HG03025 (cell line): ENCODE data around the gene EIF3L.
A peak's percentile ranks its signal among the peaks of the same experiment; 100 is the strongest.
"Not testable (repeated sequence)": the region's sequence is repeated elsewhere in the genome, so short reads cannot be mapped to it uniquely, and the experiment has no call there.

Experiments used
- ATAC-seq: cut with Tn5 transposase; IDR thresholded peaks from one replicate; pipeline ENCODE4 v1.9.1; 2021; ENCODE audit warnings: mild to moderate bottlenecking, moderate library complexity; ENCODE audit not compliant: unreplicated experiment, low FRiP score

Gene EIF3L

DNA sequence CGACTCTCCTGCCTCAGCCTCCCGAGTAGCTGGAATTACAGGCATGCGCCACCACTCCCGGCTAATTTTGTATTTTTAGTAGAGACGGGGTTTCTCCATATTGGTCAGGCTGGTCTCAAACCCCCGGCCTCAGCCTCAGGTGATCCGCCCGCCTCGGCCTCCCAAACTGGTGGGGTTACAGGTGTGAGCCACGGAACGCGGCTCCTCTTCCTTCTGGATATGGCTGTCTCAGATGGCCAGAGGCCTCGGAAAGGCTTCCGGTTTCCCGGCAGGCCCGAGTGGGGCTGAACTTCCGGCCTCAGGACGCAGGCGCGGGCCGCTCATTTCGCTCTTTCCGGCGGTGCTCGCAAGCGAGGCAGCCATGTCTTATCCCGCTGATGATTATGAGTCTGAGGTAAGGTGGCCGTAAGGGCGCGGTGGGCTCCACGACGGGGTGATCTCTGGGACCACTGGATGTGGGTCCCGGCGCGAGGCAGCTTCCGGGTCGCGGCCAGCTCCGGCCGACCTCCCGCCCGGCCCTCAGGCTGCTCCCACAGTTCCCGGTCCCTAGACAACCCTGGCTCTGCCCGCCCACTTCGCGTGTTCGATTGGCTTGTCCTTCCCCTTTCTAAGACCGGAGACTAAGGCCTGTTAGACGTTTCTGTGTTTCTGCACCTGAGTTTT lies at the start of gene EIF3L:
Gene EIF3L, plus strand, starts transcription at position 331 of the 663 bp plus-strand sequence. Its CDS starts 31 bp downstream, at position 362.
- peak; percentile 41 for ATAC-seq

DNA sequence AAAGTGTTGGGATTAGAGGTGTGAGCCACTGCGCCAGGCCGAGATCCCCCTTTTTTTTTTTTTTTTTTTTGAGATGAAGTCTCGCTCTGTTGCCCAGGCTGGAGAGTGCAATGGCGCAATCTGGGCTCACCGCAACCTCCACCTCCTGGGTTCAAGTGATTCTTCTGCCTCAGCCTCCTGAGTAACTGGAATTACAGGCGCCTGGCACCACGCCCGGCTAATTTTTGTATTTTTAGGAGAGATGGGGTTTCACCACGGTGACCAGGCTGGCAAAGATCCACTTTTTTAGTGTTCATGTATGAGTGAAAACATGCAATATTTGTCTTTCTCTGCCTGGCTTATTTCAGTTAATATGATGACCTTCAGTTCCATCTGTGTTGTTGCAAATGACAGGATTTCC lies 49.2 kb upstream of the EIF3L start:
- not testable (repeated sequence) for ATAC-seq

GRCh38 chr22:37801946-37802309 lies 47.3 kb upstream of the EIF3L start:
- no peak for ATAC-seq

GRCh38 chr22:37802310-37803194 lies 46.7 kb upstream of the EIF3L start:
- ATAC-seq: no peak

DNA sequence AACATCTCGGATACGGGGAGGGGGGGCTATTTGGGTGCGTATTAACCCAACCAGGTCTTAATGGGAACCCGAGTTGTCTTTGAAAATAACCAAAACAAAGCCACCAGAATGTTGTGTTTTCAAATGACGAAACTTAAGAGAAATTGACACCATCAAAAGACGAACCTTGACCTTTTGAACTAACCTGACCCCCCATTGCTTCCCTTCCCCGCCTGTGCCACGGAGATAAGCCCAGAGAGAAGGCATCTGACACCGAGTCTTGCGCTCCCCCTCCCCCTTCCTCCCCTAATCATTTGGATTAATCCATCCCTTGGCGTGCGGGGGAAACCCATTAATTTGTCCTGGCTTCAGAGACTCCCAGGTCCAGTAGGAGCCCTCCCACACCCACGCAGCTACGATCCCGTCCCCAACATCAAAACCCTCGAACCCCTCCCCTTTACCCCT lies 46.0 kb upstream of the EIF3L start:
- ATAC-seq: no peak

DNA sequence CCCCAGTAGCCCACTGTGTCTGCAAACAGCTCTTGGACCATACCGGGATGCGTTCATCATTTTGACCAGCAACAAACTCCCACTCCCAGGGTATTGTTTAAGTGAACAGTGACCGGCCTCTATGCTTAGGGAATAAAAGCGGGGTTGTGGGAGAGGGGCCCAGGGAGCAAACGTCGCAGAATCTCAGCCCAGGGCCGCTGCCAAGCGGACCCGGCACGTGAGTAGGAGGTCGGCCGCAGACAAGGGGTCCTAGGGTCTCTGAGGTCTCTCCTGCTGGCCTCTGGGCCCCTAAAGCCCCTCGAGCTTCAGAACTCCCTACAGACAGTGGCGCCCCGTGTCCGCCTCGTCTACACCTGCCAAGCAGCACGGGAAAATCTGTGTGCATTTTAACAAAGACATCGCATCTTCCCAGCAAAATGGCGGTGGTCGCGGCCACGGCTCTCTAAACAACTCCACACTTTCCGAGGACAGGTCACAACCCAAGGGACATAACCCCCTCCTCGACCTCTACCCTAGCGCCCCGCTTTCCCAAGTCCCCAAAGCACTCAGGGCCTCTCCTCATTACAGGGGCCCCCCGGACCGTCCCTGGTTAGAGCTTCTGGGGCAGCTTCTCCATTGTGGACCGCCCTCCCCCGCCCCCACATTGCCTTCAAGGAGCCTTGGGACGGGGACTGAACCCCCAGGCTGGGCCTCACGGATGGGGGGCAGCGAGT lies 45.4 kb upstream of the EIF3L start:
- ATAC-seq: no peak

- no peak for ATAC-seq
Measured at GRCh38 chr22:37804352-37804880, 44.8 kb upstream of the EIF3L start.

DNA sequence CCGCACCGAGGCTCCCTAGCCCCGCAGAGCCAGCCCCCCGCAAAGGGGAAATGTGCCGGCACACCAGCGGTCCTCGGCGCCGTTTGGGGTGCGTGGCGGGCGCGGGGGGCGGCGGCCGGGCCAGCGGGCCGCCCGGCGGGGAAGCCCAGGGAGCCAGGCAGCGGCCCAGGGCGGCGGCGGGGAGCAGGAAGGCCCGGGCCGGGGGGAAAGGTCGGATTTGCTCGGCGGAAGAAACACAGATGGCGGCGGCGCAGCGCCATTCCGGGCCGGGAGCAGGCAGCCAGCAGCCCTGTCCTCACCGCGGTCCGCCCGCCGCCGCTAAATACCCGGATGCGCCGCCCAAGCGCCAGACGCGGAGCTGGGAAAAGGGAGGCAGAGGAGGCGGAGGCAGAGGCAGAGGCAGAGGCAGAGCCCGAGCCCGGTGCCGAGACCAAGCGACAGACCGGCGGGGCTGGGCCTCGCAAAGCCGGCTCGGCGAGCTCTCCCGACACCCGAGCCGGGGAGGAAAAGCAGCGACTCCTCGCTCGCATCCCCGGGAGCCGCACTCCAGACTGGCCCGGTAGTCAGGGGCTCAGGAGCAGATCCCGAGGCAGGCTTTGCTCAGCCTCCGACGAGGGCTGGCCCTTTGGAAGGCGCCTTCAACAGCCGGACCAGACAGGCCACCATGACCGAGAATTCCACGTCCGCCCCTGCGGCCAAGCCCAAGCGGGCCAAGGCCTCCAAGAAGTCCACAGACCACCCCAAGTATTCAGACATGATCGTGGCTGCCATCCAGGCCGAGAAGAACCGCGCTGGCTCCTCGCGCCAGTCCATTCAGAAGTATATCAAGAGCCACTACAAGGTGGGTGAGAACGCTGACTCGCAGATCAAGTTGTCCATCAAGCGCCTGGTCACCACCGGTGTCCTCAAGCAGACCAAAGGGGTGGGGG lies 44.1 kb upstream of the EIF3L start:
- no peak for ATAC-seq

GRCh38 chr22:37805810-37806277 lies 43.4 kb upstream of the EIF3L start:
- no peak for ATAC-seq

- ATAC-seq: no peak
Measured at GRCh38 chr22:37806409-37807333, 42.5 kb upstream of the EIF3L start.

DNA sequence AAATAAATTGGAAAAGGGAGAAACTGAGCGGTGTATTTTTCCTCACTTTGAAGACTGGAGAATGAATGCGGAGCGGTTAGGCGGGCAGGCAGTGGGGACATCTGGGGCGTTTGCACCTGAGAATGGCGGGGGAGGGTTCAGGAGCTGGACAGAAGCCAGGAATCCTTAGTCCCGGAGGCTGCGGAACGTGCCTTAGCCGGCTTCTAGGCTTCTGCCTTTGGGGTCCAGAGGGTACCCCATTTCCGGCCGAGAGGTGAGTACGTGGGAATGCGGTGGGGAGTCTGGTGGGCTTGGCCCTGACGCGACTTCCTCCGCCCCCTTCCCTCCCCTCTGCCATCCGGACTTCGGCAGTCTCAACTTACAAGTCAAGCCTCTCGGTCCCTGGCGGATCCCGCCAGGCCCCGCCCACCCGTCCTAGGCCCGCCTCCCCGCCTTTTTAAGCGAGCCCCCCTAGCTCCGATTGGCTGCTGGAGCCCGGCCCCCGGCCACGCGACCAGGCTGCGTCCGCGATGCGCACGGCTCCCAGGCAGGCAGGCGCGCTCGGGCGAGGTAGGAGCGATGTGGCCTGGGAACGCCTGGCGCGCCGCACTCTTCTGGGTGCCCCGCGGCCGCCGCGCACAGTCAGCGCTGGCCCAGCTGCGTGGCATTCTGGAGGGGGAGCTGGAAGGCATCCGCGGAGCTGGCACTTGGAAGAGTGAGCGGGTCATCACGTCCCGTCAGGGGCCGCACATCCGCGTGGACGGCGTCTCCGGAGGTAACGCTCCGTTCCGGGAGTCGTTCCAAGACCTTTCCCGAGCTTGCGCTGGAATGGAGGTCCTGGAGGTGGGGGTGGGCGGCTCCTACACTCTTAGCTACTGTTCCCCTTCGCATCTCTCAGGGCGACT lies 41.6 kb upstream of the EIF3L start, which contains the start of gene GCAT:
Gene GCAT, plus strand, starts transcription at position 525 of the 884 bp plus-strand sequence. Its CDS starts 34 bp downstream, at position 559.
- ATAC-seq: peak; percentile 51

GRCh38 chr22:37808294-37808657 lies 40.9 kb upstream of the EIF3L start:
- ATAC-seq: no peak

DNA sequence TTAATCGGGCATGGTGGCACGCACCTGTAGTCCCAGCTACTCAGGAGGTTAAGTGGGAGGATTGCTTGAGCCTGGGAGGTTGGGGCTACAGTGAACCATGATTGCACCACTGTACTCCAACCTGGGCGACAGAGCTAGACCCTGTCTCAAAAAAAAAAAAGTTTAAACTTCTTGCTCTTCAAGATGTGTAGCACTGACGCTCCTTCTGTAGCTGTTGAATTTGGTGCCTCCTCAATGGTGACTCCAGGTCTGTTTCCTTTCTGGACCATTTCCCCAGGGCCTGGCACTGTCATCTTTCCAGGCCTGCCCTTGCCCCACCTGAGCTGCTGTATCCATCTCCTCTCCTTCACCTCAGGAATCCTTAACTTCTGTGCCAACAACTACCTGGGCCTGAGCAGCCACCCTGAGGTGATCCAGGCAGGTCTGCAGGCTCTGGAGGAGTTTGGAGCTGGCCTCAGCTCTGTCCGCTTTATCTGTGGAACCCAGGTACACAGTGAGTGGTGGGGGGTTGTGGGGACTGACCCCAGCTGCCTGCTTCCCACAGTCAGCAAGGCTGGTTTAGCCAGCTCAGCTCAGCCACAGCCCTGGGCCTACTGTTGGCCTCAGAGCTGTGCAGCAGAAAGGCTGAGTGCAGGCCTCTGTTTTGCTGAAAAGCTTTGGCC lies 39.4 kb upstream of the EIF3L start:
- ATAC-seq: no peak

GRCh38 chr22:37811867-37812266 lies 37.4 kb upstream of the EIF3L start:
- no peak for ATAC-seq

GRCh38 chr22:37812869-37813678 lies 36.1 kb upstream of the EIF3L start:
- no peak for ATAC-seq

DNA sequence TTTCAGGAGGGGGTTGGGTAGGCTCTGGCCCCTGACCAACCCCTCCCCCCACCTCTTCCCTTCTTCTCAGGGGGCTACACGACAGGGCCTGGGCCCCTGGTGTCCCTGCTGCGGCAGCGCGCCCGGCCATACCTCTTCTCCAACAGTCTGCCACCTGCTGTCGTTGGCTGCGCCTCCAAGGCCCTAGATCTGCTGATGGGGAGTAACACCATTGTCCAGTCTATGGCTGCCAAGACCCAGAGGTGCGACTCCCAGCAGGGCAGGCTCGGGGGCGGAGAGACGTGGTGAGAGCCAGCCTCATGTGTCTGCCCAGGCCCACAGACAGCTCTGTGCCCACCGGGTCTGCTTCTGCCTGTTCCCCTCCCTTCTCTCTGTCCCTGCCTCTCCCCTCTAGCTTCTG lies 33.6 kb upstream of the EIF3L start:
- ATAC-seq: no peak
